Measurements from ENCODE around the gene RAB11FIP3.

- TF ChIP-seq RAD21 (IDR thresholded peaks at IDR 0.05; ENCODE audit: low read depth) (no peak), YY1 (IDR thresholded peaks at IDR 0.05; ENCODE audit: low read depth) (no peak), EP300 (IDR thresholded peaks at IDR 0.05; ENCODE audit: borderline replicate concordance) (no peak), NFIC (IDR thresholded peaks at IDR 0.05) (no peak), TCF12 (IDR thresholded peaks at IDR 0.05; ENCODE audit: low read depth) (no peak)
- TF ChIP-seq, protein P1, sequence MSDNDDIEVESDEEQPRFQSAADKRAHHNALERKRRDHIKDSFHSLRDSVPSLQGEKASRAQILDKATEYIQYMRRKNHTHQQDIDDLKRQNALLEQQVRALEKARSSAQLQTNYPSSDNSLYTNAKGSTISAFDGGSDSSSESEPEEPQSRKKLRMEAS (IDR thresholded peaks at IDR 0.05): no peak
Observed at GRCh38 chr16:523097-523741, 97.8 kb downstream of the RAB11FIP3 start.
